ENCODE results near the gene OPHN1.

OPHN1 gene

DNA sequence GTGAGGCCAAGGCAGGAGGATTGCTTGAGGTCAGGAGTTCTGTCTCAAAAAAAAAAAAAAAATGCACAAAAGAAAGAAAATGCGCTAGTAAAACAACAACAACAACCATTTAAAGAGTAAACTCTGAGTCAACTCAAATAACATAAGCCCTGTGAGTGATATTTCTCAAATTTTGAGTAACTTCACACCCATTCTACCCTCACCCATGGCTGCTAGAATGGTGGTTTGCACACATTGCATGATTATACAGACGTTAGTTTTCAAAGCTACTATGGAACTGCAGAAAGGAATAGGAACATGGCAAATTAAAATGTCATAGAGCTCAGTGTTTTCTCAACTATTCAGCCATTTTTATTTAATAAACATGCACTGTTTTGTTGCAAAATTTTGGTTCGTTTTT, 145.9 kb downstream of the OPHN1 start:
- no CpG with 5 or more reads among the region's 3 CpGs for WGBS, 2 donors (ENCODE audit: extremely low coverage in 2 of 2, insufficient read length in 2 of 2, insufficient replicate concordance in 1 of 2)
- no peak overlapping the region for H2BK5ac ChIP-seq (ENCODE audit: low read length)
- no peak overlapping the region for H3K4me3 ChIP-seq (ENCODE audit: low read length in 2 of 2)

DNA sequence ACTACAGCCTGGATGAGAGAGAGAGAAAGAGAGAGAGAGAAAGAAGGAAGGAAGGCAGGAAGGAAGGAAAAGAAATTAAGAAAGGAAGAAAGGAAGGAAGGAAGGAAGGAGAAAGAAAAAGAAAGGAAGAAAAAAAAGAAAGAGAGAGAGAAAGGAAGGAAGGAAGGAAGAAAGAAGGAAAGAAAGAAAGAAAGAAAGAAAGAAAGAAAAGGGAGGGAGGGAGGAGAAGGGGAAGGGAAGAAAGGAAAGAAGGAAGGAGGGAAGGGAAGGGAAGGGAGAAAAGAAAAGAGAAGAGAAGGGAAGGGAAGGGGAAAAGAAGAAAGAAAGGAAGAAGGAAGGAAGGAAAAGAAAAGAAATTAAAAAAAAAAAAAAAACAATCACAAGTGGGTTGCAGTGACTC, 146.3 kb downstream of the OPHN1 start:
- no peak overlapping the region for H3K4me3 ChIP-seq (ENCODE audit: low read length in 2 of 2)
- H3K27me3 ChIP-seq (ENCODE audit: control insufficient read depth in 3 of 3, insufficient read depth in 3 of 3, low read depth in 1 of 3, low read length in 3 of 3) = no peaks in the 10 kb centered on the region
- H2AFZ ChIP-seq (ENCODE audit: low read length) = no peak overlapping the region
- H4K91ac ChIP-seq (ENCODE audit: low read depth, low read length, poor library complexity) = no peak overlapping the region
- H3K9me3 ChIP-seq (replicated peaks in 1 of 2; ENCODE audit: control insufficient read depth in 2 of 2, insufficient read depth in 1 of 2, low read depth in 1 of 2, low read length in 2 of 2) = no peaks in the 10 kb centered on the region
- no peaks in the 10 kb centered on the region for H3K4me1 ChIP-seq (ENCODE audit: control insufficient read depth in 2 of 2, insufficient read depth in 1 of 2, low read depth in 1 of 2, low read length in 2 of 2)
- no peak overlapping the region for H3K4me2 ChIP-seq (ENCODE audit: insufficient read depth, low read length, poor library complexity, severe bottlenecking)
- H3K36me3 ChIP-seq (replicated peaks in 1 of 2; ENCODE audit: control insufficient read depth in 2 of 2, insufficient read depth in 2 of 2, low read length in 2 of 2) = no peaks in the 10 kb centered on the region
- no peak overlapping the region for H3K27ac ChIP-seq (replicated peaks; ENCODE audit: low read length)
- H3K9ac ChIP-seq (ENCODE audit: low read depth, low read length, poor library complexity) = no peak overlapping the region
- H4K8ac ChIP-seq (ENCODE audit: low read depth, low read length) = no peak overlapping the region
- H2AK5ac ChIP-seq (ENCODE audit: low read depth, low read length) = no peak overlapping the region
- no peak overlapping the region for H3K18ac ChIP-seq (ENCODE audit: low read length)
- no peak overlapping the region for H3K14ac ChIP-seq (ENCODE audit: low read length)
- H3K4ac ChIP-seq (ENCODE audit: low read length) = no peak overlapping the region
- no peak overlapping the region for H2BK12ac ChIP-seq (ENCODE audit: low read length)
- DNase-seq (ENCODE audit: low spot score) = no peak
- H3K79me1 ChIP-seq (ENCODE audit: low read depth, low read length) = no peaks in the 10 kb centered on the region
- no peak overlapping the region for H2BK15ac ChIP-seq (ENCODE audit: low read length)
- no peak overlapping the region for H3K23ac ChIP-seq (ENCODE audit: low read depth, low read length, poor library complexity)
- H2BK5ac ChIP-seq (ENCODE audit: low read length) = no peak overlapping the region
- H2BK120ac ChIP-seq (ENCODE audit: low read depth, low read length) = no peak overlapping the region

More for the DNA sequence above, 145.9 kb downstream of the OPHN1 start:
- no peak overlapping the region for H2BK12ac ChIP-seq (ENCODE audit: low read length)
- no peak overlapping the region for H3K18ac ChIP-seq (ENCODE audit: low read length)
- H2BK120ac ChIP-seq (ENCODE audit: low read depth, low read length) = no peak overlapping the region
- no peak overlapping the region for H4K8ac ChIP-seq (ENCODE audit: low read depth, low read length)
- H4K91ac ChIP-seq (ENCODE audit: low read depth, low read length, poor library complexity) = no peak overlapping the region
- no peaks in the 10 kb centered on the region for H3K79me1 ChIP-seq (ENCODE audit: low read depth, low read length)
- H2BK15ac ChIP-seq (ENCODE audit: low read length) = no peak overlapping the region
- H3K9me3 ChIP-seq (replicated peaks in 1 of 2; ENCODE audit: control insufficient read depth in 2 of 2, insufficient read depth in 1 of 2, low read depth in 1 of 2, low read length in 2 of 2) = no peaks in the 10 kb centered on the region
- H3K9ac ChIP-seq (ENCODE audit: low read depth, low read length, poor library complexity) = no peak overlapping the region
- no peaks in the 10 kb centered on the region for H3K36me3 ChIP-seq (replicated peaks in 1 of 2; ENCODE audit: control insufficient read depth in 2 of 2, insufficient read depth in 2 of 2, low read length in 2 of 2)
- H3K4me1 ChIP-seq (ENCODE audit: control insufficient read depth in 2 of 2, insufficient read depth in 1 of 2, low read depth in 1 of 2, low read length in 2 of 2) = no peaks in the 10 kb centered on the region
- DNase-seq (ENCODE audit: low spot score) = no peak
- no peak overlapping the region for H3K4me2 ChIP-seq (ENCODE audit: insufficient read depth, low read length, poor library complexity, severe bottlenecking)
- H3K27me3 ChIP-seq (ENCODE audit: control insufficient read depth in 3 of 3, insufficient read depth in 3 of 3, low read depth in 1 of 3, low read length in 3 of 3) = no peaks in the 10 kb centered on the region
- H3K14ac ChIP-seq (ENCODE audit: low read length) = no peak overlapping the region
- no peak overlapping the region for H2AK5ac ChIP-seq (ENCODE audit: low read depth, low read length)
- no peak overlapping the region for H2AFZ ChIP-seq (ENCODE audit: low read length)
- no peak overlapping the region for H3K27ac ChIP-seq (replicated peaks; ENCODE audit: low read length)
- no peak overlapping the region for H3K23ac ChIP-seq (ENCODE audit: low read depth, low read length, poor library complexity)
- no peak overlapping the region for H3K4ac ChIP-seq (ENCODE audit: low read length)

DNA sequence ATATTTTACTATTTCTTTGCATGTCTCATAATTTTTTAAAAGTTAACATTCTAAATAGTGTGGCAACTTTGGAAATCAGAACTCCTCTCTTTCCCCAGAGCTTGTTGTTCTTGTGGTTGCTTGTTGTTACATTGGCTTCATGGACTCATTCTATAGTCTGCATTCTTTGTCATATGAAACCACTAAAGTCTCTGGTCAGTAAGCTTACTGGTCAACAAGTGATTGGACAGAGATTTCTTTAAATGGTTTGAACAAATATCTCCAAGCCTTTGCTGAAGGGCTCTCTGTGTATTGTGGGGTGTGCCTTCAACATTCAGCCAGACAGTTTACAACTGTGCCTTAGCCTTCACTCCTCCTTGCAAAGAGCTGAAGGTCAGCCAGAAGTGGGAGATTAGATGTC, 147.2 kb downstream of the OPHN1 start:
- Histone ChIP-seq H2BK120ac (ENCODE audit: low read depth, low read length) (no peak overlapping the region), H2BK15ac (ENCODE audit: low read length) (no peak overlapping the region)
- DNase-seq (ENCODE audit: low spot score) = no peak

DNA sequence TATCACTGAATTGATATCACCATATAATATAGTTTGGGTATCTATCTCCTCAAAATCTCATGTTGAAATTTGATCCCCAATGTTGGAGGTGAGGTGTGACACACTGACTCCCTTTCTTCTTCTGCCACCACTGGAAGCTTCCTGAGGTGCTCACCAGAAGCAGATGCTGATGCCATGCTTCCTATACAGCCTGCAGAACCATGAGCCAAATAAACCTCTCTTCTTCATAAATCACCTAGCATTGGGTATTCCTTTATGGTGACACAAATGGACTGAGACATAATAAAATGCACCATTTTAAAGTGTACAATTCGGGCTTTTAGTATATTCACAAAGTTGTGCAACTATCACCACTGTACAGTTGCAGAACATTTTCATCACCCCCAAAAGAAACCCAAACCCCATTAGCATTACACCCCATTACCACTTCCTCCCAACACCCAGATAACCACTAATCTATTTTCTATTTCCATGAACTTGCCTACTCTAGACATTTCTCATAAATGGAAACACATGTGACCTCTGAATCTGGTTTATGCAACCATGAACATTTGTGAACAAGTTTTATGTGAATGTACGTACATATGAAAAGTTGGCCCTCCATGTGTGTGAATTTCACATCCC, 148.9 kb downstream of the OPHN1 start:
- no peak overlapping the region for H3K4ac ChIP-seq (ENCODE audit: low read length)
- no peak overlapping the region for H3K23ac ChIP-seq (ENCODE audit: low read depth, low read length, poor library complexity)
- no peak overlapping the region for H2BK5ac ChIP-seq (ENCODE audit: low read length)
- no peak overlapping the region for H4K8ac ChIP-seq (ENCODE audit: low read depth, low read length)
- no peak overlapping the region for H4K91ac ChIP-seq (ENCODE audit: low read depth, low read length, poor library complexity)
- H2BK15ac ChIP-seq (ENCODE audit: low read length) = no peak overlapping the region
- no peak overlapping the region for H2AK5ac ChIP-seq (ENCODE audit: low read depth, low read length)
- no peaks in the 10 kb centered on the region for H3K79me1 ChIP-seq (ENCODE audit: low read depth, low read length)
- no peak overlapping the region for H3K4me2 ChIP-seq (ENCODE audit: insufficient read depth, low read length, poor library complexity, severe bottlenecking)
- H2BK12ac ChIP-seq (ENCODE audit: low read length) = no peak overlapping the region
- no peak overlapping the region for H3K4me3 ChIP-seq (ENCODE audit: low read length in 2 of 2)
- H3K4me1 ChIP-seq (ENCODE audit: control insufficient read depth in 2 of 2, insufficient read depth in 1 of 2, low read depth in 1 of 2, low read length in 2 of 2) = no peaks in the 10 kb centered on the region
- H3K9ac ChIP-seq (ENCODE audit: low read depth, low read length, poor library complexity) = no peak overlapping the region
- H3K18ac ChIP-seq (ENCODE audit: low read length) = no peak overlapping the region
- H2BK120ac ChIP-seq (ENCODE audit: low read depth, low read length) = no peak overlapping the region
- no peaks in the 10 kb centered on the region for H3K27me3 ChIP-seq (ENCODE audit: control insufficient read depth in 3 of 3, insufficient read depth in 3 of 3, low read depth in 1 of 3, low read length in 3 of 3)
- no CpG with 5 or more reads among the region's 2 CpGs for WGBS, 2 donors (ENCODE audit: extremely low coverage in 2 of 2, insufficient read length in 2 of 2, insufficient replicate concordance in 1 of 2)
- no peak for DNase-seq (ENCODE audit: low spot score)
- no peak overlapping the region for H3K14ac ChIP-seq (ENCODE audit: low read length)
- H3K36me3 ChIP-seq (replicated peaks in 1 of 2; ENCODE audit: control insufficient read depth in 2 of 2, insufficient read depth in 2 of 2, low read length in 2 of 2) = no peaks in the 10 kb centered on the region
- no peaks in the 10 kb centered on the region for H3K9me3 ChIP-seq (replicated peaks in 1 of 2; ENCODE audit: control insufficient read depth in 2 of 2, insufficient read depth in 1 of 2, low read depth in 1 of 2, low read length in 2 of 2)
- no peak overlapping the region for H3K27ac ChIP-seq (replicated peaks; ENCODE audit: low read length)
- no peak overlapping the region for H2AFZ ChIP-seq (ENCODE audit: low read length)

More for the DNA sequence above, 147.2 kb downstream of the OPHN1 start:
- Histone ChIP-seq H3K4ac (ENCODE audit: low read length) (no peak overlapping the region), H3K14ac (ENCODE audit: low read length) (no peak overlapping the region), H3K79me1 (ENCODE audit: low read depth, low read length) (no peaks in the 10 kb centered on the region), H3K9me3 (replicated peaks in 1 of 2; ENCODE audit: control insufficient read depth in 2 of 2, insufficient read depth in 1 of 2, low read depth in 1 of 2, low read length in 2 of 2) (no peaks in the 10 kb centered on the region), H3K27ac (replicated peaks; ENCODE audit: low read length) (no peak overlapping the region), H2AFZ (ENCODE audit: low read length) (no peak overlapping the region), H3K4me2 (ENCODE audit: insufficient read depth, low read length, poor library complexity, severe bottlenecking) (no peak overlapping the region), H2AK5ac (ENCODE audit: low read depth, low read length) (no peak overlapping the region), H3K4me3 (ENCODE audit: low read length in 2 of 2) (no peak overlapping the region), H3K27me3 (ENCODE audit: control insufficient read depth in 3 of 3, insufficient read depth in 3 of 3, low read depth in 1 of 3, low read length in 3 of 3) (no peaks in the 10 kb centered on the region), H3K23ac (ENCODE audit: low read depth, low read length, poor library complexity) (no peak overlapping the region), H3K4me1 (ENCODE audit: control insufficient read depth in 2 of 2, insufficient read depth in 1 of 2, low read depth in 1 of 2, low read length in 2 of 2) (no peaks in the 10 kb centered on the region), H3K36me3 (replicated peaks in 1 of 2; ENCODE audit: control insufficient read depth in 2 of 2, insufficient read depth in 2 of 2, low read length in 2 of 2) (no peaks in the 10 kb centered on the region), H4K8ac (ENCODE audit: low read depth, low read length) (no peak overlapping the region), H2BK12ac (ENCODE audit: low read length) (no peak overlapping the region), H2BK5ac (ENCODE audit: low read length) (no peak overlapping the region), H3K9ac (ENCODE audit: low read depth, low read length, poor library complexity) (no peak overlapping the region), H3K18ac (ENCODE audit: low read length) (no peak overlapping the region), H4K91ac (ENCODE audit: low read depth, low read length, poor library complexity) (no peak overlapping the region)
